CD4-positive, alpha-beta T cell treated with Interleukin-12 subunit alpha and Interleukin-12 subunit beta, for 1 hour (primary cell): ENCODE data around the gene MSH5.

ENCODE experiments used
- DNase-seq: peaks from one replicate; pipeline ENCODE4 v3.0.0-alpha.2; 2020

Gene MSH5

DNA sequence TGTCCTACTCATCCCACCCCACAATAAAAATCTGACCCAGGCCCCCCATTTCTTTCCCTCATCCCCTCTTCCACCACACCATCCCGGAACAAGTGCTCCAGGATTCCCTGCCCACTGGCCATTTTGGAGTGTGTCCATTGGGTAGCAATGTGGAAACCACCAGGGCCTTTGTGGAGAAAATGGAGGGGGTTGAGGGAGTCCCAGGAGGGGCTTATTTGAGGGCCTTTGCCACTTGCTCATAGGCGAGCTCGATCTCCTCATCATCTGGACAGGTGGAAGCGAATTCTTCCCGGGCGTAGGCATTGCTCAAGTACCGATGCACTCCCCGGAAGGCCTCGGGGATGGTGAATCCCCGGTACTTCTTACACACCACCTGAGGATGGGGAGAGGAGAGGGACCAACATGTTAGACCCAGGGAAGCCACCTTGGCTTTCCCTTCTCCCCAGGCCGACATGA, 9.1 kb upstream of the MSH5 start:
- no peak for DNase-seq

DNA sequence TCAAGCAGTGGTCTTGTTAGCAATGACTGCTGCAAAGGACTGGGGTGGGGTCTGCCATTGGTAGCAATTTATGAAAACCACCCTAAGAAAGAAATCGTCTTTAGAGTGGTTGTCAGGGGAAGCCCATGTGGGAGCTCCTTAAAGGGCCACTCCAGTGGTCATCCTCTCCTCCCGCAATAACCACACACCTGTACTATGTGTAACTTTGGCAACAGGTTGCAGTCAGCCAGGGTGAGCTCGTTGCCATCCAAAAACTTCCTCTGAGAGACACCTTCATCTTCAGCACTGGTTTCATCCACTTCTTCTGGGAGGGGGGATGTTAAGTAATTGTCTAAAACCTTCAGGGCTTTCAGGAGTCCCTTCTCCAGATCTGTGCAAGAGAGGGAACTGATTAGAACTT, 7.8 kb upstream of the MSH5 start:
- DNase-seq, result no peak

GRCh38 chr6:31733734-31734133, 6.1 kb upstream of the MSH5 start:
- DNase-seq, result no peak

GRCh38 chr6:31734247-31734820, 5.5 kb upstream of the MSH5 start:
- no peak for DNase-seq

DNA sequence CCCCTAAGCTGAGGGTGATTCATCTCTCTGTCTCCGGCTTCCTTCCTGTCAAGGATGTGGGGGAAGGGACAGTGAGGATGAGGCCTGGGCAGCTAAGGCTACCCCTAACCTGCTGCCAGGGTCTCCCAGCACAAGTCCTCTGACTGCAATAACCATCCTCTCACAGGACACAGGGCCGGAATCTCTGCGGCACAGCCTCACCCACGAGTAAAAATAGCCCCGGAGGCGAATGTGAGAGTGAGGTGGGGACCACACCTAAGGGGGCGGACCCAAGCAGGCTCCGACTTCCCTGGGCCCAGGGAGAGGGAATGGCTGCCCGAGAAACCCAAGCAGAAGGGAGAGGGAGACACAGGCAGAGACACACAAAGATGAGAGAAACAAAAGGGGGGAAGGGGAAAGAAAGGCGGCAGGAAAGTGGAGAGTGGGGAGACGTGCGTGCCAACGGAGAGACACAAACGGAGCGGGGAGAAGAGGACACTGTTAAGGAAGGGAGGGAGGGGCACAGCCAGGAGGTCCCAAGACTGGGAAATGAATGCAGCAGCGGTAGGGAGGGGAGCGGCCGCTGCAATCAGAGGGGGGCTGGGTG, 4.9 kb upstream of the MSH5 start:
- DNase-seq, result peak; percentile 81

DNA sequence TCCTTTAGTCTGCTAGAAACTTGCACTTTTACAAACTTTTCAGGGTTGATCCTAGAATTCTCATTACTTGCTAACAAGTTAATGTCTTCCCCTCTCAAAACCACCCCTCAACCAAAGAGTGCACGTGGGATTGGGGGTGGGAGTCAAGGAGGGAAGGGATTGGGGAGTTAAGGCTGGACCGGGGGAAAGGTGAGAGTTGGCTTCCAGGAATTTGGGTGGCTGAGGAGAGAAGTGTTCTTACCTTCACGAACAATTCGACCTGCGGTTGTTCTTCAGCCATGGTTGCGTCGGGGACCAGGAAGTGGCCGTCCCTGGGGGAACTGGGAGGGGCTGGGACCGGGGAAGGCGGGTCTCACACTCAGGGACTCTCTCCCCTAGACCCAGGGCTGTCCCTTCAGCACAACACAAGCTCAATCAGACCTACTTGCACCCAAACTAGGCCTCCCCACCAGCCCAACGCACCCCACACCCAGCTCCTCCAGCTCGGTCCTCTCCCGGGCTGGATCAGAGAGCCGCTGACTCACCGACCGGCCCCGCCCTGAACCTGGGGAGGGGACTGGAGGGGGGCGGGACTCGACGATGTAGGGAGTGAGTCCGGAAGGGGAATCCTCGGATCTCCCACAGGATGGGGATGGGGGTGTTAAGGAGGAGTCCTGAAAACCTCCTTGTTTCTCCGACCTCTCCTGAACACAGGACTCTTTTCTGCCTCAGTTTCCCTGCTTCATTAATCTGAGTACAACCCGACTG, 3.6 kb upstream of the MSH5 start, which contains the start of gene CLIC1:
Gene CLIC1 (minus strand): TSS at position 510 of the 747 bp plus-strand sequence. CDS start 230 bp downstream, at position 280.
- peak; percentile 79 for DNase-seq

GRCh38 chr6:31736768-31737314, 3.0 kb upstream of the MSH5 start:
- DNase-seq, result no peak

DNA sequence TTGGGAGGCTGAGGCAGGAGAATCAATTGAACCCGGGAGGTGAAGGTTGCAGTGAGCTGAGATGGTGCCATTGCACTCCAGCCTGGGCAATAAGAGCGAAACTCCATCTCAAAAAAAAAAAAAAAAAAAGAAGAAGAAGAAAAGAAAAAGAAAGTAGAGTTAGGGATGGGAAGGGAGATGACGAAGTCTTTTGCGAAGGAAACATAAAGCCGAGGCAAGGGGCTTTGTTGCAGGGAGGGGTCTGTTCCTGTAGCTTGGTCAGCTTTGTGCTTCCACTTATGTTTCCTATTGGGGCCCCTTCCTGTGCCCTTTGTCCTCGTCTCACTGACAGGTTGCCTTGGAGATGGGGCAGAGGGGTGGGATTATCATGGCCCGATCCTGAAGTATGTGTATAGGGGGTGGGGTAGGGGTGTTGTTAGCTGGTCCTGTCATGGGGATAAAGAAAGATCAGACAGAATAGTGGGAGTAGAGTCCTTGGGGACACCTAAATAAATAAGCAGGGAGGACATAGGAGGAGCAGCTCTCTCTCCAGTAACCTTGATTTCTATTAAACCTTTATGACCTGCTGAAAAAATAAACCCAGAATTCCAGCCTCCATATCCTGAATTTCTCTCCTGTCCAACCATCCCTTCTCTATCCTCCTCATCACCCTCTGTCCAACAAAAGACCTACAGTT, 2.4 kb upstream of the MSH5 start:
- peak; percentile 21 for DNase-seq

- peak; percentile 83 for DNase-seq
Observed at GRCh38 chr6:31737991-31738979, 1.5 kb upstream of the MSH5 start.

DNA sequence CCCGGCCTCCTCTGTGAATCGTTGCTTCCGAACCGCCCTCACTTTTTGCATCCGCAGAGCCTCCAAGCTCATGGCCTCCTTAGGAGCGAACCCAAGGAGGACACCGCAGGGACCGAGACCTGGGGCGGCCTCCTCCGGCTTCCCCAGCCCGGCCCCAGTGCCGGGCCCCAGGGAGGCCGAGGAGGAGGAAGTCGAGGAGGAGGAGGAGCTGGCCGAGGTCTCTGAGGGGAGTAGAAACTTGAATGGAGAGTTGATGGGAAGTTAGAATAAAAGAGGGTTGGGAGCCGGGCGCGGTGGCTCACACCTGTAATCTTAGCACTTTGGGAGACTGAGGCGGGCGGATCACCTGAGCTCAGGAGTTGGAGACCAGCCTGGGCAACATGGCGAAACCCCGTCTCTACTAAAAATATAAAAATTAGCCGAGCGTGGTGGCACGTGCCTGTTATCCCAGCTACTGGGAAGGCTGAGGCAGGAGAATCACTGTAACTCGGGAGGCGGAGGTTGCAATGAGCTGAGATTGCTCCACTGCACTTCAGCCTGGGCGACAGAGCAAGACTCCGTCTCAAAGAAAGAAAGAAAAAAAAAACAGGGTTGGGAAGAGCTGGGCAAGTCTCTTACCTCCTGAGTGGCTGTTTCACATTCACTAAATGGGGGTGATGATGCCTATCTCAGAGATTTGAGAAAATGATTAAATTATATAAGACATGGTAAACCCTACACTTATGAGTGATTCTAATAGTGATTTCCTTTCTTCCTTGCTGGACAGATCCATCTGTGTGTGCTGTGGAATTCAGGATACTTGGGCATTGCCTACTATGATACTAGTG, 805 bp downstream of the MSH5 start:
- no peak for DNase-seq

GRCh38 chr6:31741815-31742214, 2.0 kb downstream of the MSH5 start:
- DNase-seq, result no peak

DNA sequence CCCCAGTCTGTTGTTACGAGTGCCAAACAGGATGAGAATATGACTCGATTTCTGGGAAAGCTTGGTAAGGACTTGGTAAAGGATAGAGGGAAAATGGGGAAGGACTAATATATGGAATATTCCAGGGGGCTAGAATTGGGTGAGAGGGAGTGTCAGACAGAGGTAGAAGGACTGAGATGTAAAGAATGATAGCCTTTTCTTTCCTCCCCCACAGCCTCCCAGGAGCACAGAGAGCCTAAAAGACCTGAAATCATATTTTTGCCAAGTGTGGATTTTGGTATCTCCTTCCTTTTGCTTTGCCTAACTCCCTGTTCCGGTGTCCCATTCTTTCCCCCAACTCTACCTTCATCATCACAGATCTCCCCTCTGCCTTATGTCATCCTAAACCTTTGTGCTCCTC, 3.1 kb downstream of the MSH5 start:
- DNase-seq, result no peak

GRCh38 chr6:31744422-31744821, 4.6 kb downstream of the MSH5 start:
- no peak for DNase-seq

GRCh38 chr6:31749301-31750036, 9.7 kb downstream of the MSH5 start:
- DNase-seq, result no peak

- no peak for DNase-seq
Observed at GRCh38 chr6:31750411-31751022, 10.7 kb downstream of the MSH5 start.

- DNase-seq, result no peak
Observed at GRCh38 chr6:31752739-31753319, 13.0 kb downstream of the MSH5 start.

- no peak for DNase-seq
Observed at GRCh38 chr6:31758281-31758680, 18.5 kb downstream of the MSH5 start.

DNA sequence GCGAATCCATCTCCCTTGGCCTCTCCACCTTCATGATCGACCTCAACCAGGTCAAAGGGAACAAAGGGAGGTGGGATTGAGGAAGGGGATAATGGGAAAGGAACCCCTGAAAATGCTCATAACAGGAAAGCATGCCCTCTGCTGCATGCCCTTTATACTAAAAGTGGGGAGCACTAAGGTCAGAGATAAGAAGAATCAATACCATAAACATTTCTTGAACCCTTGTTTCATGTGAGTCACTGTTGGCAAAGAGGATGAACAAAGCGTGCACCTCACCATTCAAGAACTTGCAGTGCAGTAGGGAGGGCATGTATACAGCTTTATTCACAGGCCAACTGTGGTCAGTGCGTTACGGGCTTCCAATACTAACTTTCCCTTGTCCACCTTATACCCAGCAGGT, 21.0 kb downstream of the MSH5 start:
- no peak for DNase-seq

- no peak for DNase-seq
Observed at GRCh38 chr6:31761343-31761742, 21.5 kb downstream of the MSH5 start.

GRCh38 chr6:31762356-31762755, 22.6 kb downstream of the MSH5 start, which contains the start of gene SAPCD1:
TSS of gene SAPCD1 (plus strand) at chr6:31762656. CDS start at chr6:31763055, 399 bp downstream.
- no peak for DNase-seq
